Measurements from ENCODE around the gene MTUS2.

MTUS2 gene

GRCh38 chr13:29526741-29527140, 706.6 kb downstream of the MTUS2 start:
- DNase-seq (ENCODE audit: low read depth), result no peak

DNA sequence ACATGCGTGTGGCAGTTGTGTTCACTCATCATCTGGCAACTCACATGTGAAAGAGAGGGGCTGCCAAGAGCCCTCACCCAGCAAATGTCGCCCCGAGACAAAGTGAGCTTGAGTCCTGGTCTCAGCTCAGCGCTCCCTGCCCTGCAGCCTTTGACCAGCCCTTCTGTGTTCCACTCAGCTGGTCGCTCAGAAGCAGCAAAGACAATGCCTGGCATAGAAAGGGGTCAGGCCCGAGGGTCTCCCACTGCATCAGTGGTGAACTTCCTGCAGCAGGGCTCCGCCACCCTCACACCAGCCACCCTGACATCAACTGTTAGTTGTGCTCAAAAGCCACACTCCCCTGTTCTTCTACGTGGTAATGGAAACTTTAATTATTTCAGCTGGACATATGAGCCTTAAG, 707.4 kb downstream of the MTUS2 start:
- no peak for DNase-seq (ENCODE audit: low read depth)

- no peak for DNase-seq (ENCODE audit: low read depth)
Observed at GRCh38 chr13:29527916-29528315, 707.8 kb downstream of the MTUS2 start.

- DNase-seq (ENCODE audit: low read depth), result no peak
Observed at GRCh38 chr13:29529754-29530153, 709.6 kb downstream of the MTUS2 start.

DNA sequence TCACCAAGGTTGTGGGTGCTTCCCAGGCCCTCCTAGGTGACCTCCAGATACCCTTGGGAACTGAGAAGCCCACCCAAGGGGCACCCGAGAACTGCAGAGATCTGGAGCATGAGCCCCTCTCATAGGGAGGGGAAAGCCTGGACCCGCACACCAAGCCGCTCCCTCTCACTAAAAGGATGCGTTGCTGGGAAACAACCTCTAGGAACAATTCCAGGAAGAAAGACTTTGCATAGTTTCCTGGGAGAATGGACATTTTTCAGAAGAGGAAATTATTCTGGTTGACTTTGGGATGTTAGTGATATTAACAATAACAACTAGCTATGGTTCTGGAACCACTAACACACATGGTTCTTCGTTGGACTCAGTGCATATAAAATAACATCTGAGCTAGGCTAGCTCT, 710.8 kb downstream of the MTUS2 start:
- no peak for DNase-seq (ENCODE audit: low read depth)

- no peak for DNase-seq (ENCODE audit: low read depth)
Observed at GRCh38 chr13:29532116-29532515, 712.0 kb downstream of the MTUS2 start.

- DNase-seq (ENCODE audit: low read depth), result no peak
Observed at GRCh38 chr13:29532821-29533220, 712.7 kb downstream of the MTUS2 start.

DNA sequence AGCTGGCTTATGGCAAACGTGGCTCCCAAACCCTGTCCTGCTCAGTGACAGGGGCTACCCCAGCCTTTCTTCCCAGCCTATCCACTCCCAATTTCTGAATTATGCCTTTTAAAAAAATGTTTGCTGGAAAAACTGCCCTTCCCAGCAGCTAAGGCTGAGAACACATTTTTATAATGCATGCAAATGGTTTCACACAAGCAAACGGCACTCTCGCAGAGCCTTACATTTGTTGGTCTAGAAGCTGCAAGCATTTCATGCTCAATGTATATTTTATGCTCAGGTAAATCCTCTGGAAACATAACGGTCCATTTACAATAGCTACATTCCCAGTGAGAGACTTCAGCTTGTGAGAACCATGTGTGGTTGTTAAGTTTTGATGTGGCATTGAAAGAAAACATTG, 713.9 kb downstream of the MTUS2 start:
- no peak for DNase-seq (ENCODE audit: low read depth)

- no peak for DNase-seq (ENCODE audit: low read depth)
Observed at GRCh38 chr13:29535663-29536655, 715.8 kb downstream of the MTUS2 start.

DNA sequence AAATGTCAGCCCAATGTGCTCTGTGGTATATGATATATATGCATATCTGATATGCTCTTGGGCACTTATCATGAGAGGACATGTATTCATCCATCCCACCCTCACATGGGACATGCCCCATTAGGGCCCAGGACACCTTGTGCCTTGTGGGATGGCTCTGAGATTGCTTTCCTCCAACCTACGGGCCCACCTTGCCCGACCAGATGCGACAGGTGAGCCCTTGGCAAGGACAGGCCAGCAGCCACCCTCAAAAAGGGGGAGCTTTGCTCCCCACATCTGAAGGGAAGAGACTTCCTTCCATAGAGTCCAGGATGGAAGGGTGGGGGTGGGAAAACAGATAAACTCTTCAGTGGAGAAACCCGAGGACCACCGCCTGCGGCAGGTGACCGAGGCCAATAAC, 716.7 kb downstream of the MTUS2 start:
- DNase-seq (ENCODE audit: low read depth), result no peak

- DNase-seq (ENCODE audit: low read depth), result no peak
Observed at GRCh38 chr13:29537736-29538651, 717.9 kb downstream of the MTUS2 start.

GRCh38 chr13:29538652-29539040, 718.5 kb downstream of the MTUS2 start:
- no peak for DNase-seq (ENCODE audit: low read depth)

- no peak for DNase-seq (ENCODE audit: low read depth)
Observed at GRCh38 chr13:29539856-29540255, 719.7 kb downstream of the MTUS2 start.

GRCh38 chr13:29540334-29540733, 720.2 kb downstream of the MTUS2 start:
- DNase-seq (ENCODE audit: low read depth), result no peak

DNA sequence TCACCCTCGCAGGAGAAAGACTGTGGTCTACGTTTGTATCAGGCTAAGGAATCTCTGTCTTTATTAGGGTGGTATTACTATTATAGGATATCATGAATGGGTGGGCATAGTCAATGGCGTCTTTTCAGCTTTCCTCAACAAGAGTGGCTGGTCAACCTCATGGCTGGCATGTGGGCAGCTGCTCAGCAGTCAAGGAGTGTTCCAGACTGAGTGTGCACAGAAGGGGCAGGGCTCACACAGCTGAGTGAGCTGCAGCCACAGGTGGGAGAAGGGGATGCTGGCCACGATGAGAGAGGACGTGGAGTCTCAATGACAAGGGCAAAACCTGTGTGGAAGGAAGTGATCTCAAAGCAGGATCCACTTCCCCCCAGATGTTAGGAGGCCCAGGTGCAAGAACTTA, 720.7 kb downstream of the MTUS2 start:
- no peak for DNase-seq (ENCODE audit: low read depth)

GRCh38 chr13:29541400-29541799, 721.3 kb downstream of the MTUS2 start:
- no peak for DNase-seq (ENCODE audit: low read depth)

- DNase-seq (ENCODE audit: low read depth), result no peak
Observed at GRCh38 chr13:29542381-29542780, 722.2 kb downstream of the MTUS2 start.

DNA sequence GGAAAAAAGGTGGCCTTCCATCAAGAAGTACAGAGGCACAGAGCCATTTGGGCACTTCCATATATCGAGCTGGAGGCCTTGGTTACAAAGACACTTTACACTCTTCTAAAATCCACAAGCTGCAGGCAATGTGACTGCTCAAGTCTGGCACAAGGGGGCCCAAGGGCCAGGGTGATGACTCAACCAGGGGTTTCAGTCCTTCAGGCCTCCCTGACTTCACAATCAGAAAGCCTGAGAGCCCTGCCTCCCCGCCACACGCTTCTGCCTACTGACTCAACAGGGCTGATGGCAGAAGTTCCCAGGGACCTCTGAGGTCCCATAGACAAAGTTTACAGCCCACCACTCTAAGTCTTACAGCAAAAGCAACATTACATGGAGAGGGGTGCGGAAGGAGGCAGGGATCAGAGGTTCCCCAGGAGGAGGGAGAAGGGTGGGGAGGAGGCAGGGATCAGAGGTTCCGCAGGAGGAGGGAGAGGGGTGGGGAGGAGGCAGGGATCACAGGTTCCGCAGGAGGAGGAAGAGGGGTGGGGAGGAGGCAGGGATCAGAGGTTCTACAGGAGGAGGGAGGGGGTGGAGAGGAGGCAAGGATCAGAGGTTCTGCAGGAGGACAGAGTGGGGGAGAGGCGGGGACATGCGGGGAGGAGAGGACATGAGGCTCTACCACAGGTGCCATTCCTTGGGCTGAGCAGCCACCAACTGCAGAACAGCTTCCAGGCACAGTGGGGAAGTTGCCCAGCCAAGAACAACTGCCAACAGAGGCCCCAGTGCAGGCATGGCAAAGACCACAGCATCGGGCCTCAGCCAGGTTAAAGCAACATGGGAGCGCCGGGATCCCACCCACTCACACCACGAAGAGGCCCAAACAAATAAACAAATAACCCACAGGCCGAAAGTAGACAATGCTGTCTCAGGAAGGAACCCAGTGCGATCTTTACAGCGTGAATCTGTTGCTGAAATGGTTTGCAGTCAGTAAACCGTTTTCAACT, 723.4 kb downstream of the MTUS2 start:
- DNase-seq (ENCODE audit: low read depth), result peak; percentile 41

GRCh38 chr13:29545988-29546387, 725.8 kb downstream of the MTUS2 start:
- DNase-seq (ENCODE audit: low read depth), result no peak

- DNase-seq (ENCODE audit: low read depth), result no peak
Observed at GRCh38 chr13:29546662-29547061, 726.5 kb downstream of the MTUS2 start.

DNA sequence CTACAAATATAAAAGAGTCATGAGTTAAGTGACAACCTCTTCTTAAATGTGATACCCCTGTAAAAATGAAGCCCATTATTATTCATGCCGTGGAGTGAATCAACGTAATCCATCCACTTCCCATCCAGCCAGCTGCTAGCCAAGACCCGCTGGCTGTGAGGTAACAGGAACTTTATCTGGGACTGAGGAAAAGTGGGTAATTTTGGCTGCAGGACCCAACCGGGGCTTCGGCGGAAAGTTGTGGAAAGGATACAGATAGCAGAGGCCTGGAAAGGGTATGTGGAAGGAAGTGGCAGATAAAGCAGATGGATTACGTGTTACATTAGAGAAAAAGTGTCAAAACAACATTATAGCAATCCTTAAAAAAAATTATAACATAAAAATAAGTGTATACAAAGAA, 727.0 kb downstream of the MTUS2 start:
- no peak for DNase-seq (ENCODE audit: low read depth)

DNA sequence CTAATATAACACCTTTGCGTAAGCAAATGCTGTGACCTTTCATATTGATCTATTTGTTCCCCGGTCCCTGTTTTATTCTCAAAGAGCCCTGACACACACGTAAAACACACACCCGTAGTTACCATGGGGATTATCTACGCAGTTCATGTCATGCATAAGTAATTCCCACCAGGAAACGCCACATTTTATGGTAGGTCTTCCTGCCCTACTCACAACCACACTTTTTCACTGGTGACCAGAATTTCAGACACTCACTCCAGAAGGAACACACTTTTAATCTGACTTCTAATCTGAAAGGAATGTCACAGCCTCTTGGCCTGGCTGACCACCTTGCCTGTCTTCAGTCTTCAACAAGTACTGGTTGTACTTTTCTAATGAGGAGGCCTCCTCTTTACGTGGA, 728.6 kb downstream of the MTUS2 start:
- no peak for DNase-seq (ENCODE audit: low read depth)

All from activated T-cell treated with anti-CD3 and anti-CD28 coated beads for 24 hours (primary cell).